ENCODE data around the gene ATRN. TPM values are rescaled to one million over a fixed set of nuclear protein-coding genes. Genes with fewer than 3 reads are reported as not detected.

The ATRN gene
- total RNA-seq, 1 donor from 2014 or later: 37.0 TPM

DNA sequence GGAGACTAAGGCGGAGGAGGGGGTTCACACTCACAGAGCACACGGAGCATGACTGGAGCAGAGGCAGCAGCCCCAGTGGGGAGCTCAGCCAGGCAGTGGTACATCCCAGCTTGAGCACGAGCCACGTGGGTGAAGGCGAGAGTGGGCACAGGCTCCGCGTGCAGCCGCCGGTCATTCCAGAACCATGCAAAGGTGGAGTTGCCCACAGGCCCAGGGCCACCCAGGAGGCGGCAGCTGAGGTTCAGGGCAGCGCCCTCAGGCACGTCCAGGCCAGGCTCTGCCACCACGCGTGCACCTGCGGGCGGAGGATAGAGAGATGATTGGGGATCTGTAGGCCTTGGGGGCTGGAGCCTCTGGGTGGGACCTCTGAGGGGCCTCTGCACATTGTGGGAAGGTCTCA lies 220.5 kb downstream of the ATRN start:
- no peak for DNase-seq (ENCODE audit: low spot score)
- Mint-ChIP-seq H3K4me1 (ENCODE audit: unreplicated experiment) (no peaks in the 10 kb centered on the region), H3K36me3 (ENCODE audit: low read depth, unreplicated experiment) (no peaks in the 10 kb centered on the region), H3K9me3 (ENCODE audit: unreplicated experiment) (no peaks in the 10 kb centered on the region), H3K27ac (ENCODE audit: unreplicated experiment) (no peak overlapping the region), H3K4me3 (ENCODE audit: unreplicated experiment) (peak overlapping the region; percentile 70), H3K27me3 (ENCODE audit: unreplicated experiment) (peaks cover 3% of the 10 kb centered on the region)
- no peak for TF ChIP-seq CTCF (IDR thresholded peaks at IDR 0.05; ENCODE audit: unreplicated experiment)

DNA sequence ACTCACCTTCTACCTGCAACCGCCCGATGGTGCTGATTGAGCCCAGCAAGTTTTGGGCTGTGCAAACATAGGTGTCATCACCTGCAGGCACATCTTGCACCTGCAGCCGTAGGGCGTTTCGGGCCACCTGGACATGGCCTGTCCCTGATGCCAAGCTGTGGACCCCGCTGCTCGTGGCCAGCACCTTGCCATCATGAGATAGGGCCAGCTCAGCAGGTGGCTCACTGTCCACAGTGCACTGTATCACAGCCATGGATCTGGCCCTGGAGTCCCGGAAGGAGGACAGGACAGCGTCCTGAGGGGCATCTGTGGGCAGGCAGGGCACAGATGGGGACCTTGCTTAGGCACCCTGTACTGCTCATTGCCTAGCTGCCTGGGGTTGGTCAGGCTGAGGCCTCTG lies 221.1 kb downstream of the ATRN start:
- Mint-ChIP-seq H3K4me1 (ENCODE audit: unreplicated experiment) (no peaks in the 10 kb centered on the region), H3K27ac (ENCODE audit: unreplicated experiment) (no peak overlapping the region), H3K27me3 (ENCODE audit: unreplicated experiment) (peaks cover 3% of the 10 kb centered on the region), H3K4me3 (ENCODE audit: unreplicated experiment) (no peak overlapping the region), H3K36me3 (ENCODE audit: low read depth, unreplicated experiment) (no peaks in the 10 kb centered on the region), H3K9me3 (ENCODE audit: unreplicated experiment) (no peaks in the 10 kb centered on the region)
- TF ChIP-seq CTCF (IDR thresholded peaks at IDR 0.05; ENCODE audit: unreplicated experiment): no peak
- no peak for DNase-seq (ENCODE audit: low spot score)

- H3K4me3 Mint-ChIP-seq (ENCODE audit: unreplicated experiment): no peak overlapping the region
- no peaks in the 10 kb centered on the region for H3K9me3 Mint-ChIP-seq (ENCODE audit: unreplicated experiment)
- peaks cover 3% of the 10 kb centered on the region for H3K27me3 Mint-ChIP-seq (ENCODE audit: unreplicated experiment)
- no peak for TF ChIP-seq CTCF (IDR thresholded peaks at IDR 0.05; ENCODE audit: unreplicated experiment)
- no peak for DNase-seq (ENCODE audit: low spot score)
- H3K4me1 Mint-ChIP-seq (ENCODE audit: unreplicated experiment): no peaks in the 10 kb centered on the region
- no peaks in the 10 kb centered on the region for H3K36me3 Mint-ChIP-seq (ENCODE audit: low read depth, unreplicated experiment)
- no peak overlapping the region for H3K27ac Mint-ChIP-seq (ENCODE audit: unreplicated experiment)
Measured at GRCh38 chr20:3692706-3693294, 222.0 kb downstream of the ATRN start.

DNA sequence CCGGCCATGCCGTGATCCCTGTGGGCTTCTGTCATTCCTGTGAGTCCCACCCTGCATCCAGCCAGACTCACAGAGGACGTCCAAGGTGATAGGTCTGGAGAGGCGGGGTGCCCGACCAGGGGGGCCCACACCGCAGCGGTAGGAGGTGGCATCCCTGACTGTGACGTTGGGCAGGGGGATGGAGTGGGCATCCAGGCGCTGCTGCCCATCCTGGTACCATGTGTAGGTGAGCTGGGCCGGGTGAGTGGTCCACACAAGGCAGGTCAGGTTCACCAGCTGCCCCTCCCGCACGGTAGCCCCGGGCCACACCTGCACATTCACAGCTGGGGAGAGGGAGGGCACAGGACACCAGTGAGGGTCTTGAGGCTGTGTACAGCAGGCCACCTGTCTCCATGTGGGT lies 222.6 kb downstream of the ATRN start:
- H3K36me3 Mint-ChIP-seq (ENCODE audit: low read depth, unreplicated experiment): no peaks in the 10 kb centered on the region
- H3K4me3 Mint-ChIP-seq (ENCODE audit: unreplicated experiment): no peak overlapping the region
- H3K27me3 Mint-ChIP-seq (ENCODE audit: unreplicated experiment): peaks cover 3% of the 10 kb centered on the region
- no peaks in the 10 kb centered on the region for H3K4me1 Mint-ChIP-seq (ENCODE audit: unreplicated experiment)
- no peak overlapping the region for H3K27ac Mint-ChIP-seq (ENCODE audit: unreplicated experiment)
- no peaks in the 10 kb centered on the region for H3K9me3 Mint-ChIP-seq (ENCODE audit: unreplicated experiment)
- no peak for TF ChIP-seq CTCF (IDR thresholded peaks at IDR 0.05; ENCODE audit: unreplicated experiment)
- no peak for DNase-seq (ENCODE audit: low spot score)

DNA sequence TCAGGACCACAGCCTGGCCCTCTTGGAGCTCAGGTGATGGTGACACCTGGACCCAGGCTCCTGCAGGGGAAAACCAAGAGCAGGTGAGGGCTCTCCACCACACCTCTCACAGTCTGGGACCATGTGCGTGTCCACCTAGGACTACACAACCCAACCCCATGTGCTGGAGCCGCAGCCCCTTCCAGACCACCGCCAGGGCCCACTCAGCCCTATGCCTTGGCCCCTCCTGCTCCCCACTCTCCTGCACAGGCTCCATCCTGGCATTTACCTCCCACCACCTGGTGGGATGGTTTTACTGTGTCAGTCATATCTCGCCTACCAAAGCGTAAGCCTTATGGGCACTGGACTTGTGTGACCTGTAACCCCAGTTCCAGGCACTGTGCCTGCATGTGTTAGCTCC lies 224.0 kb downstream of the ATRN start:
- Mint-ChIP-seq H3K4me3 (ENCODE audit: unreplicated experiment) (no peak overlapping the region), H3K36me3 (ENCODE audit: low read depth, unreplicated experiment) (no peaks in the 10 kb centered on the region), H3K9me3 (ENCODE audit: unreplicated experiment) (no peaks in the 10 kb centered on the region), H3K27me3 (ENCODE audit: unreplicated experiment) (peaks cover 2% of the 10 kb centered on the region), H3K27ac (ENCODE audit: unreplicated experiment) (no peak overlapping the region), H3K4me1 (ENCODE audit: unreplicated experiment) (no peaks in the 10 kb centered on the region)
- TF ChIP-seq CTCF (IDR thresholded peaks at IDR 0.05; ENCODE audit: unreplicated experiment): no peak
- DNase-seq (ENCODE audit: low spot score): no peak
